Measurements from ENCODE around the gene ARL6IP1.
A peak's percentile ranks its signal among the peaks of the same experiment; 100 is the strongest.
"Not testable (repeated sequence)": the region's sequence is repeated elsewhere in the genome, so short reads cannot be mapped to it uniquely, and the experiment has no call there.

ARL6IP1 gene

DNA sequence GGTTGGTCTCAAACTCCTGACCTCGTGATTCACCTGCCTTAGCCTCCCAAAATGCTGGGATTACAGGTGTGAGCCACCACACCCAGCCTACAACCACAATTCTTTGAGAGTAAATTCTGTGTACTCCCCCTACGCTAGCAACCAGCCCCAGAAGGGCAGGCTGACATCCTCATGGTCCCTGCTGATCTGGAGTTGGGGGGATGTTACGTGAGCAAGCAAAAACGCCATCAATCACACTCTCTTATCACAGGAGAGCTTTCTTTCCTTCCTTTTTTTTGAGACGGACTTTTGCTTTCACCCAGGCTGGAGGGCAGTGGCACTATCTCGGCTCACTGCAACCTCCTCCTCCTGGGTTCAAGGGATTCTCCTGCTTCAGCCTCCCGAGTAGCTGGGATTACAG lies 29.2 kb downstream of the ARL6IP1 start:
- not testable (repeated sequence) for H3F3A ChIP-seq (ENCODE audit: low read depth); H3K4me1 ChIP-seq (ENCODE audit: insufficient read depth, low read length, poor library complexity, severe bottlenecking); H2AFZ ChIP-seq (ENCODE audit: low read length); H3K27me3 ChIP-seq (ENCODE audit: insufficient read depth, low read length, poor library complexity, severe bottlenecking); H3K36me3 ChIP-seq (ENCODE audit: insufficient read depth, low read length); H4K20me1 ChIP-seq (ENCODE audit: insufficient read depth, low read length, poor library complexity, severe bottlenecking); H3K9me3 ChIP-seq (ENCODE audit: insufficient read depth, low read depth, low read length); H3K4me3 ChIP-seq (ENCODE audit: low read length, poor library complexity, severe bottlenecking); H3K4me2 ChIP-seq (ENCODE audit: low read depth, low read length, poor library complexity, severe bottlenecking); H3K9ac ChIP-seq (ENCODE audit: low read depth, low read length, poor library complexity, severe bottlenecking); H3K79me2 ChIP-seq (ENCODE audit: insufficient read depth, low read length); H3K9me2 ChIP-seq (replicated peaks; ENCODE audit: low read depth, low read length)

DNA sequence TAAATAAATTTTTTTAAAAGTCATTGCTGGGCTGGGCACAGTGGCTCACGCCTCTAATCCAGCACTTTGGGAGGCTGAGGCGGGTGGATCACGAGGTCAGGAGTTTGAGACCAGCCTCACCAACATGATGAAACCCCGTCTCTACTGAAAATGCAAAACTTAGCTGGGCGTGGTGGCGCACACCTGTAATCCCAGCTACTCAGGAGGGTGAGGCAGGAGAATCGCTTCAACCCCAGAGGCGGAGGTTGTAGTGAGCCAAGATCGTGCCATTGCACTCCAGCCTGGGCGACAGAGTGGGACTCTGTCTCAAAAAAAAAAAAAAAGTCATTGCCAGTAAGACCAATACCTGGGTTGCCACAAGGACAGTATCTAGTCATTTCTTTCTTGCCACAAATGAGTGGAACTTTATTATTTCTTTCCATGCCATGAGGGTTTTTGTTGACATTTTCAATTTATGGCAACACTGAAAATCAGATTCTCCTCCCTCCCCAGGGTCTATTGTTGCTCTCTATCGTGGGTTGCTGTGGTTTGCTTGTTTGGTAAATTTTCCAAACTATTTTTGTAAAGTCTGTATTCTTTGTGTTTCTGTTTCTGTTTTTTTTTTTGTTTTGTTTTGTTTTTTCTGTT lies 30.9 kb downstream of the ARL6IP1 start:
- not testable (repeated sequence) for H3K36me3 ChIP-seq (ENCODE audit: insufficient read depth, low read length); H3K4me2 ChIP-seq (ENCODE audit: low read depth, low read length, poor library complexity, severe bottlenecking); H3K79me2 ChIP-seq (ENCODE audit: insufficient read depth, low read length); H3K9ac ChIP-seq (ENCODE audit: low read depth, low read length, poor library complexity, severe bottlenecking); H3K9me2 ChIP-seq (replicated peaks; ENCODE audit: low read depth, low read length); H4K20me1 ChIP-seq (ENCODE audit: insufficient read depth, low read length, poor library complexity, severe bottlenecking); H3K4me3 ChIP-seq (ENCODE audit: low read length, poor library complexity, severe bottlenecking); H3K27me3 ChIP-seq (ENCODE audit: insufficient read depth, low read length, poor library complexity, severe bottlenecking); H2AFZ ChIP-seq (ENCODE audit: low read length); H3K4me1 ChIP-seq (ENCODE audit: insufficient read depth, low read length, poor library complexity, severe bottlenecking); H3F3A ChIP-seq (ENCODE audit: low read depth); H3K9me3 ChIP-seq (ENCODE audit: insufficient read depth, low read depth, low read length)

DNA sequence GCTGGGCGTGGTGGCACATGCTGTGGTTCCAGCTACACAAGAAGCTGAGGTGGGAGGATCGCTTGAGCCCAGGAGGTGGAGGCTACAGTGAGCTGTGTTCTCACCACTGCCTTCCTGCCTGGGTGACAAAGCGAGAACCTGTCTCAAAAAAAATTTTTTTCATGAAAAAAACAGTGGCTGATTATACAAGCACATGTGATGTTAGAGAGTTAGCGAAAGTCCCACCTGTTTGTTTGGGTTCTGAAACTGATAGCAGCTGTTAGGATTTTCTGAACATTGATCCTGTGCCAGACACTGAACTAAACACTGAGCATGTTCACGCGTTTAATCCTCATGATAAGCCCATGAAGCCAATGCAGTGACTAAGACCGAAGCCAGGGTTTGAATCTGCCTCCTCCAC lies 34.1 kb downstream of the ARL6IP1 start:
- not testable (repeated sequence) for H3K9ac ChIP-seq (ENCODE audit: low read depth, low read length, poor library complexity, severe bottlenecking); H3K4me2 ChIP-seq (ENCODE audit: low read depth, low read length, poor library complexity, severe bottlenecking); H3K79me2 ChIP-seq (ENCODE audit: insufficient read depth, low read length); H4K20me1 ChIP-seq (ENCODE audit: insufficient read depth, low read length, poor library complexity, severe bottlenecking); H3K4me3 ChIP-seq (ENCODE audit: low read length, poor library complexity, severe bottlenecking); H3K9me2 ChIP-seq (replicated peaks; ENCODE audit: low read depth, low read length); H3K4me1 ChIP-seq (ENCODE audit: insufficient read depth, low read length, poor library complexity, severe bottlenecking); H3K9me3 ChIP-seq (ENCODE audit: insufficient read depth, low read depth, low read length); H3F3A ChIP-seq (ENCODE audit: low read depth); H3K27me3 ChIP-seq (ENCODE audit: insufficient read depth, low read length, poor library complexity, severe bottlenecking); H3K36me3 ChIP-seq (ENCODE audit: insufficient read depth, low read length); H2AFZ ChIP-seq (ENCODE audit: low read length)

DNA sequence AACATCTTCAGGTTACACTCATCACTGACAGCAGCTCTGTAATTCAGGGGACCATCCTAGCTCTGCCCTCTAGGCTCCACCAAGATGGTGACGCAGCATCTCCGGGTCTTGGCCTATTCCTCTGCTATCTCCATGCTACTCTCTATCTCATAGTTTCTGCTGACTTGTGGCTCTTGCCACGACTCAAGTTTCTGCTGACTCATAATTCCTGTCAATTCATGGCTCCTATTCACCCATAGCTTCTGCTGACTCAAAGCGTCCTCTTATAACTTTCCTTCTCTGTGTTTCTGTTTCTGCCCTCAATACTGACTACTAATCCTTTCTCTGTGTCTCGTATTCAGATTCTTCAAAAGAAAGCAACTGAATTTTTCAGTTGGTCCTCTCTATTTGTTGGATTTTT lies 38.6 kb downstream of the ARL6IP1 start:
- H2AFZ ChIP-seq (ENCODE audit: low read length); H3K79me2 ChIP-seq (ENCODE audit: insufficient read depth, low read length); H3F3A ChIP-seq (ENCODE audit: low read depth); H4K20me1 ChIP-seq (ENCODE audit: insufficient read depth, low read length, poor library complexity, severe bottlenecking); H3K36me3 ChIP-seq (ENCODE audit: insufficient read depth, low read length); H3K9me3 ChIP-seq (ENCODE audit: insufficient read depth, low read depth, low read length); H3K4me2 ChIP-seq (ENCODE audit: low read depth, low read length, poor library complexity, severe bottlenecking); H3K4me3 ChIP-seq (ENCODE audit: low read length, poor library complexity, severe bottlenecking); H3K9me2 ChIP-seq (replicated peaks; ENCODE audit: low read depth, low read length); H3K4me1 ChIP-seq (ENCODE audit: insufficient read depth, low read length, poor library complexity, severe bottlenecking); H3K9ac ChIP-seq (ENCODE audit: low read depth, low read length, poor library complexity, severe bottlenecking); H3K27me3 ChIP-seq (ENCODE audit: insufficient read depth, low read length, poor library complexity, severe bottlenecking): not testable (repeated sequence)

DNA sequence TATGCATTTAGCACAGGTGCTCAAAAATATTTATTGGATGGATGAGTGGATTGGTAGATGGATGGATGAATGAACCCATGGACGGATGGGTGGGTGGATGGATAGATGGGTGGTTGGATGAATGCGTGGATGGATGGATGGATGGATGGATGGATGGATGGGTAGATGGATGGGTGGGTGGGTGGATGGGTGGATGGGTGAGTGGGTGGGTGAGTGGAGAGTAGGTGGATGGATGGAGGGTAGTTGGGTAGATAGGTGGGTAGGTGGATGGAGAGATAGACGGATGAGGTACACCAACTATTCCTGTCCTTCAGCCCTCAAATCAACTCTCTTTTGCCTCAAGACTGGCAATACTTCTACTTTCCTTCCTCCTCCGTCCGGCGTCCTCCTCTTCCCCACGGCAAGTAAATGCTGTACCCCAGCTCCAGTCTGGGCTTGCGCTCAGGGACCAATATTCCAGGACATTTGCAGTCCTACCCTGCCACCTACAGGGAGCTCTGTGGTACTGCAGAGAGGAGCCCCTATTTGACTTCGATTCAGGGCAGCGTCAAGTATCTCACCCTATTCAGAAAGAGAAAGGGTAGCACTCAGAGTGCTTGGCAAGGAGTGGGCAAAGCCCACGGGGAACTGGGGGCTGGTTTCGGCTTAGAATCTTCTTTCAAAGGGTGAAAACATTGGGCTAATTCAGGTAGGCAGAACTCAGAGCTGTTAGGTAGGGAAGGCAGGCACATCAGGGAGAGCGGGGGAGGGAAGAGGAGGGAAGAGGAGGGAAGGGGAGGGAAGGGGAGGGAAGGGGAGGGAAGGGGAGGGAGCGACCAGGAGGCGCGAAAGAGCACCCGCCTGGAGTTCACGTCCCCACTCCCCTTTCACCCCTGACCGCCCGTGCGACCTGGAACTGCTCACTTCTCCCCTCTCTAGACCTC lies 41.5 kb downstream of the ARL6IP1 start:
- not testable (repeated sequence) for H3K27me3 ChIP-seq (ENCODE audit: insufficient read depth, low read length, poor library complexity, severe bottlenecking); H3K36me3 ChIP-seq (ENCODE audit: insufficient read depth, low read length); H3K79me2 ChIP-seq (ENCODE audit: insufficient read depth, low read length); H3K4me3 ChIP-seq (ENCODE audit: low read length, poor library complexity, severe bottlenecking); H4K20me1 ChIP-seq (ENCODE audit: insufficient read depth, low read length, poor library complexity, severe bottlenecking); H3F3A ChIP-seq (ENCODE audit: low read depth); H3K9me3 ChIP-seq (ENCODE audit: insufficient read depth, low read depth, low read length); H3K9ac ChIP-seq (ENCODE audit: low read depth, low read length, poor library complexity, severe bottlenecking); H3K4me2 ChIP-seq (ENCODE audit: low read depth, low read length, poor library complexity, severe bottlenecking); H3K4me1 ChIP-seq (ENCODE audit: insufficient read depth, low read length, poor library complexity, severe bottlenecking); H2AFZ ChIP-seq (ENCODE audit: low read length); H3K9me2 ChIP-seq (replicated peaks; ENCODE audit: low read depth, low read length)
- TF ChIP-seq, protein P1, sequence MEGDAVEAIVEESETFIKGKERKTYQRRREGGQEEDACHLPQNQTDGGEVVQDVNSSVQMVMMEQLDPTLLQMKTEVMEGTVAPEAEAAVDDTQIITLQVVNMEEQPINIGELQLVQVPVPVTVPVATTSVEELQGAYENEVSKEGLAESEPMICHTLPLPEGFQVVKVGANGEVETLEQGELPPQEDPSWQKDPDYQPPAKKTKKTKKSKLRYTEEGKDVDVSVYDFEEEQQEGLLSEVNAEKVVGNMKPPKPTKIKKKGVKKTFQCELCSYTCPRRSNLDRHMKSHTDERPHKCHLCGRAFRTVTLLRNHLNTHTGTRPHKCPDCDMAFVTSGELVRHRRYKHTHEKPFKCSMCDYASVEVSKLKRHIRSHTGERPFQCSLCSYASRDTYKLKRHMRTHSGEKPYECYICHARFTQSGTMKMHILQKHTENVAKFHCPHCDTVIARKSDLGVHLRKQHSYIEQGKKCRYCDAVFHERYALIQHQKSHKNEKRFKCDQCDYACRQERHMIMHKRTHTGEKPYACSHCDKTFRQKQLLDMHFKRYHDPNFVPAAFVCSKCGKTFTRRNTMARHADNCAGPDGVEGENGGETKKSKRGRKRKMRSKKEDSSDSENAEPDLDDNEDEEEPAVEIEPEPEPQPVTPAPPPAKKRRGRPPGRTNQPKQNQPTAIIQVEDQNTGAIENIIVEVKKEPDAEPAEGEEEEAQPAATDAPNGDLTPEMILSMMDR (conservative IDR thresholded peaks at IDR 0.05; ENCODE audit: low read length) = peak; percentile 53

DNA sequence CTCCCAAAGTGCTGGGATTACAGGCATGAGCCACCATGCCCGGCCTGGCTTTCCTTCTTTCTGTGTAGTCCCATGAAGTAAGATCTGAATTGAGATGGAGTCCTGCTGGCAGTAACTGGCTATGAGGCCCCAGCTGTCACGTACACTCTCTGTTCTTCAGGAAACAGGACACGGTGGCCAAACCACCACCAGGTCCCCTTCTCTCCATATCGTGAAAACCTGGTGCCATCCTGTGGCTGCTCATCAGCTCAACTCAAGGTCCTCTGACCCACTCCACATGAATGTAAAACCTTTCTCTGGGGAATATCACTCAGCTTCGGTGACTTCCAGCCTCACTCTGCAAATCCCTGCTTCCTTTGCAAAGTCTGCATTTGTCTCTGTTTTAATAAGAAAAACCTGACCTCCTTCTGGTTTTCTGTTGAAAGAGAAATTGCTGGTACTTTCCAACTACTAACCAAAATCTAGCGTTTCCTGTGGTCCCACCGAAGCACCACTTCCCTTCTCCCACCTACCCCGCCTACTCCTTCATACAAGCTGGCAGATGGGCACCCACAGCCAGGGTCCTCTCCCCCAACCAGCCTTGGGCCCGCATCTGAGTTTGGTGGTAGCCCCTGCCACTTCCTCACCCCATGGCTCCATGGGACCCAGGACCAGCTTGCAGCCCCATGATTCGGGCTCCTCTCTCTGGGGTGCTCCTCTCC lies 43.2 kb downstream of the ARL6IP1 start:
- H3K4me3 ChIP-seq (ENCODE audit: low read length, poor library complexity, severe bottlenecking); H3K4me2 ChIP-seq (ENCODE audit: low read depth, low read length, poor library complexity, severe bottlenecking); H3K9me2 ChIP-seq (replicated peaks; ENCODE audit: low read depth, low read length); H4K20me1 ChIP-seq (ENCODE audit: insufficient read depth, low read length, poor library complexity, severe bottlenecking); H3K9ac ChIP-seq (ENCODE audit: low read depth, low read length, poor library complexity, severe bottlenecking); H3K4me1 ChIP-seq (ENCODE audit: insufficient read depth, low read length, poor library complexity, severe bottlenecking); H3K79me2 ChIP-seq (ENCODE audit: insufficient read depth, low read length); H2AFZ ChIP-seq (ENCODE audit: low read length); H3K36me3 ChIP-seq (ENCODE audit: insufficient read depth, low read length); H3F3A ChIP-seq (ENCODE audit: low read depth); H3K9me3 ChIP-seq (ENCODE audit: insufficient read depth, low read depth, low read length); H3K27me3 ChIP-seq (ENCODE audit: insufficient read depth, low read length, poor library complexity, severe bottlenecking): not testable (repeated sequence)

Measured in Loucy (cell line).